Right lung (tissue), 5 donors: ENCODE measurements around the gene STPG2. TPM values are rescaled to one million over a fixed set of nuclear protein-coding genes. Genes with fewer than 3 reads are reported as not detected.
A peak's percentile ranks its signal among the peaks of the same experiment; 100 is the strongest.

Source experiments
- DNase-seq, 2 donors: peaks; one replicate each; pipeline ENCODE4 v3.0.0-alpha.2; 2013
- polyA plus RNA-seq, 5 donors: library from polyadenylated mRNA; unstranded; fragments of 120-200 nt; gene quantifications; one replicate each; pipeline versions ENCODE4 v1.2.1 to v1.2.3, GENCODE V29; 2013; ENCODE audit warnings: inconsistent platforms in 1 of 5, low replicate concordance in 1 of 5; ENCODE audit not compliant: insufficient read length in 5 of 5, insufficient read depth in 1 of 5

Gene STPG2
- polyA plus RNA-seq, 5 donors, result 0.14 to 0.39 (median 0.32) TPM

DNA sequence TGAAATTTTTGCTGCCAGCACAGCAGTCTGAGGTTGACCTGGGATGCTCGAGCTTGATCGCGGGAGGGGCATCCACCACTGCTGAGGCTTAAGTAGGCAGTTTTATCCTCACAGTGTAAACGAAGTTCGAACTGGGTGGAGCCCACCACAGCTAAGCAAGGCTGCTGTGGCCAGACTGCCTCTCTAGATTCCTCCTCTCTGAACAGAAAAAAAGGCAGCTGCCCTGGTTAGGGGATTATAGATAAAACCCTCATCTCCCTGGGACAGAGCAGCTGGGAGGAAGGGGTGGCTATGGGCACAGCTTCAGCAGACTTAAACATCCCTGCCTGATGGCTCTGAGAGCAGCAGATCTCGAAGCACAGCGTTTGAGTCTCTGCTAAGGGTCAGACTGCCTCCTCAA lies 314.6 kb downstream of the STPG2 start:
- DNase-seq, result no peak

DNA sequence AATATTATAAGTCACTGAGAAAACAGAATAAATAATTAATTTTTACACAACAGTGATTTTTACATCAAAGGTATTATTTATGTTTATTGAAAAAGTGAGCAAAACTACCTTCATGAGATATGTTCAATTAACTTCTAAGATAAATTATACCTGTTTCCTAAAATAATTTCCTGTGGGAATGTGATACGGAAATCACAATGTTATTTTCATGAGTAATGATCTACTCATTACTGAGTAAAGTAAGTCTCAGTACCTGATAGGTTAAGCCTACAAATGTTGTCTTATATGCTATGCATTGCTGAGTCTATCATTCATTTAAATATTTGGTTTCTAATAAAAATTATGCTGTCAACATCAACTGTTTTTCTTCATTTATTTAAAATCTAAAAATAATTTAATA lies 324.0 kb downstream of the STPG2 start:
- DNase-seq, result no peak

DNA sequence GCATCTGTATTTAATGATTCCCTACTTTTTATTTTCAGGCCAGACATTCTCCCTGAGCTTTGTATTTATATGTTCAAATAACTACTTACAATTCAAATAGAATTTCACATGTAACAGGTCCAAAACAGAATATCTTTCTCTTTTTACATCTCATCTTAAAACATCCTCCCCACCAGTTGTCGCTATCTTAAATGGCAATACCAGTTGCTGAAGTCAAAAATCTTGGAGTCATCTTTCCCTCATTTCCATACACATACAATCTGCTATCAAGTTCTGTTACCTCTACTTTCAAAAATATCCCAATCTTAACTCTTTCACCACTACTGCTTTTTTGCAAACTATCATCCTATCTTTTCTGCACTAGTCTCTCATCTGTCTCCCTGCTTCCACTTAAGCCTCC lies 330.5 kb downstream of the STPG2 start:
- DNase-seq, result no peak

DNA sequence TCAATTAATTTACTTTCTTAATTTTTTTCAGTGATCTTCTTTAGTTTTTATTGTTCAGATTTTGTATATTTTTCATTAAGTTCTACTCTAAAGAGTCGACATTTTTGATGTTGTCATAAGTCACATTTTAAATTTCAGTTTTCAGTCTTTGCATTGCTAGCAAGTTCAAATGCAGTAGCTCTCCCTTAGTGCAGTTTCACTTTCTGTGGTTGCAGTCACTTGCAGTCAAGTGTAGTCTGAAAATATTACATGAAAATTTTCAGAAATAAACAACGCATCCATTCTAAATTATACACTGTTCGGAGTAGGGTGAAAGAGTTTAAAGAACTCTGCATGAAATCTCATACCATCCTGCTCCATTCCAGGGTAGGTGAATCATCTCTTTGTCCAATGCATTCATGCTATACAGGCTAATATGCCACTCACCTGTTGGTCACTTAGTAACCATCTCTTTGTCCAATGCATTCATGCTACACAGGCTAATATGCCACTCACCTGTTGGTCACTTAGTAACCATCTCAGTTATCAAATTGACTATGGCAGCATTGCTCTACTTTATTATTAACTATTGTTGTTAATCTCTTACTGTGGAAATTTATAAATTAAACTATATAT lies 356.9 kb downstream of the STPG2 start:
- DNase-seq, result no peak

DNA sequence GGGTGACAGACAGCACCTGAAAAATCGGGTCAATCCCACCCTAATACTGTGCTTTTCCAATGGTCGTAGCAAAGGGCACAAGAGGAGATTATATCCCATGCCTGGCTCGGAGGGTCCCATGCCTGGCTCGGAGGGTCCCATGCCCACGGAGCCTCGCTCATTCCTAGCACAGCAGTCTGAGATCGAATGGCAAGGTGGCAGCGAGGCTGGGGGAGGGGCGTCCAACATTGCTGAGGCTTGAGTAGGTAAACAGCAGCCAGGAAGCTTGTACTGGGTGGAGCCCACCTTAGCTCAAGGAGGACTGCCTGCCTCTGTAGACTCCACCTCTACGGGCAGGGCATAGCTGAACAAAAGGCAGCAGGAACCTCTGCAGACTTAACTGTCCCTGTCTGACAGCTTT lies 365.1 kb downstream of the STPG2 start:
- DNase-seq, result no peak

DNA sequence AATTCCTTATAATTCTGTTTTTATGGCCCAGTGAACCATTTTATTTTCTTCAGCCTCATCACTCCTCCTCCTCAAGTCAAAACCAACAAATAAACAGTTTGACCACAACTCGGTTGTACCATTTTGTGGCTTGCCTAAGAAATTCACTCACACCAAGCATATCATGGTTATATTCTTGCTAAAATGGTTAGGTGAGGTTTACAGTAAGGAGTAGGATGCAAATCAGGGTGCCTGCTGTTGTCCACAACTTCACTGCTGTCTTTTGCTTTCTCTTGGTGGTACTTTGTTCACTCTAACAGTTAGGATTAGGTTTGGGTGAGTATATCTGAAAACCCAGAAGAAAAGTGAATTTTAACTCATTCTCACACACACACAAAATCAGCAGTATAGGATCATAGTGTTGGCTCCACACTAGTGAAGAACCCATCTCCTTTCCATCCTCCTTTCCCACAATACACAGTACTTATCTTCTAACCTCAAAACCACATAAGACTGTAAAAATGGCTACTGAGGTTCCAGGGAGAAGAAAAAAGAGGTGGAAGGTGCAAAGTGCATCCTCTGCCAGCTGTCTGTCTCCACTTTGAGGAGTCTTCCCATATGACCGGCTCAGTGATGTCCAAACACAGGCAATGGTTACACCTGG lies 368.8 kb downstream of the STPG2 start:
- DNase-seq, result no peak

DNA sequence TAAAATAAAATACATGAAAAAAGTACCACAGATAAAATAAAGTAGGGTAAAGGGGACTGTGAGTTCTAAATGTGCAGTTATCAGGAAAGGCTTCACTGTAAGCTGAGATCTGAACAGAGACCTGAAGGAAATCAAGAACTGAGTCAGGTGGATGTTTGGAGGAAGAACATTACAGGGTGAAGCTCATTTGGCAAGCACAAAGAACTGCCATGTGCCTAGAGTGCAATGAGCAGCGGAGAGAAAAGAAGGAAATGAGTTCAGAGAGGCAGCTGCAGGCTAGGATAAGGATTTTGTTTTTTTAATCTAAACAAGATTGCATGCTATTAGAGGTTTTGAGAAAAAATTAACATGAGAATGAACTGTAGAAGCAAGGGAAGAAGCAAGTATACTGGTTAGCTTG lies 373.1 kb downstream of the STPG2 start:
- DNase-seq, result no peak

DNA sequence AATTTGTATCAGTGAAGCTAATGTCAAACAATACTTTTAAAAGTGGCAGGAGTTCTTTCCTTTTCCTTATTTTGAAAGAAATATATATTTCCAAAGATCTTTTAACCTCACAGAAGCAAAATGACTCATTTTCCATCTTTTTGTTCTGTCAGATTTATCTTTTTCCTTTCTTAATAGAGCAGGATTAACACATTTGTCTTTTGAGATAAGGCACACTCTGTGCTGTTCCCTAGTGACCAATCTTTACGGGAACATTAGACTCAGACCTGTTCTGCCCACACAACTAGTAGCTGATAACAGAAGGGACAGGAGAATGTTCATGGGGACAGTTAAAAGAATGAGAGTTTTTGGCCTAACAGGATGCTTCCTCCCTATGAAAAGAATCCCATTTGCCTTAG lies 381.2 kb downstream of the STPG2 start:
- no peak for DNase-seq

DNA sequence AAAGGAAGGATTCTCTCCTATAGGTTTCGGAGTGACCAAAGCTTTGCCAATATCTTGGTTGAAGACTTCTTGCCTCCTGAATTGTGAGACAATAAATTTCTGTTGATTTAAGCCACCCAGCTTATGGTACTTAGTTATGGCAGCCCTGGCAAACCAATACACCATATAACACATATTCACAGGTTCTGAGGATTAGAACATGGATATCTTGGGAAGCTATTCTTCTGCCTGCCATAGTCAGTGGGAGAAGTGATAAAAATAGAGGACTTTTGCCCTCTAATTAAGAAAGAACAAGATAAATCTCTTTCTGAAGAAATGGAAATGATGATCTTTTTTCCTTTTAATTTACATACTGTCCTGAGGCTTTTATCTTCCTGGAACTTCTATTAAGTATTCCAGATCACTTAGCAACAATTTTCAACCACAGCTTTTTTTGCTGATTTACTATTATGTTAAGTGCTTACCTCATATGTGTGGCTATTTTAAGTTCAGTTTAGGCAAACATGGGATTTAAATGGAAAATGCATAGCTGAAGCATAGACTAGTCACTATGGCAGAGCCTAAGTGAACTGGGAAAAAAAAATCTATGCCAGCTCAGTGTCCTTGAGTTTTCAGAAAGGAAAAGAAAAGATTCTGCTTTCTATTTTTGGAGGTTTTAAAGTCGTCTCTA lies 381.7 kb downstream of the STPG2 start:
- no peak for DNase-seq

DNA sequence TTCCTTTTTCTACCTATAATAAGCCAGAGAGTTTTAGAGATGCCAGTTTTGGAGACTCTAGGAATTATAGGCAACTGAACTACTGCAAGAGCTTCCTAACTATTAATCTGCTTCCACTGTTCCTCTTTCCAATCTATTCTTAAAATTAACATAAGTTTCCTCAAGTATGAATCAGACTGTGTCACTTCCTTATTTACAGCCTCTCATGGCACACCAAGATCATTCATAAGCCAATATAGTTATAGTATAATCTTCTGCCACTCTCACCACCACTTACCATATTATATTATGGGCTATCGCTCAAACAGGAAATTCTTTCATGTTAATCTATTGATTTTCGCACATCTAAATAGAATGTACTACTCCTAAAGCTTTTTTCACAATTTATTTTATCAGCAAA lies 383.5 kb downstream of the STPG2 start:
- DNase-seq, result no peak

DNA sequence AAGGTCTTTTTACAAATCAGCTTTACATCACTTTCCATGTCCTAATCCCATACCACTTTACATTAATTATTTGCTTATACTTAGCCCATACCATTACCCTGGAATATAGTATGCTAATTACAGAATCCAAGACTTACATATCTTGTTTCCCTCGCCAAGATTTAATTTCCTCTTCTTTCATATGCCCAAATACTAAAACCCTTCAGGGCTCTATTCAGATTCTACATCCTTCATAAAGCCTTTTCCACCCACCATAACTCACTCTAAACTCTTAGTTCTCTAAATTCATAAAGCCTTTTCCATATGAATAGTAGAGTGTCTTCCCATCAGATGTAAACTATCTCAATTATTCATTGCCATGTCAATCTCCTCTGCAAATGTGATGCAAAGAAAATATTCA lies 390.7 kb downstream of the STPG2 start:
- no peak for DNase-seq

DNA sequence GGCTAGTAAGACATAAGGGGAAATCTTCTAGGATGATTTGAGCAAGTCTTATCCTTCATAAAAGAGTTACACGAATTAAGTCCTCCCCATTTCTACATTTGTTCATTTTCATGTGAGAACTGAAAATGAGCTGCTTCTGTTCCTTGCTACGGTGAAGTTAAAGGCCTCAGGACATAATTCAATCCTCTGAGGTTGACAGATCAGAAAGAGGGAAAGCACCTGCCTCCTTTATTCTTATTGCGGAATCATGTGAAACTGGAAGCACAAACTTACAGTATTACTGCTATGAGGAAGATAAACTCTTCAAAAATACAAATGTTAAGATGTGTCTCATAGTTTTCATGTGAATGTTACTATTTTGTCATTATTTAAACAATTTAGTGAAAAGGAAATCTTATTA lies 395.3 kb downstream of the STPG2 start:
- no peak for DNase-seq

DNA sequence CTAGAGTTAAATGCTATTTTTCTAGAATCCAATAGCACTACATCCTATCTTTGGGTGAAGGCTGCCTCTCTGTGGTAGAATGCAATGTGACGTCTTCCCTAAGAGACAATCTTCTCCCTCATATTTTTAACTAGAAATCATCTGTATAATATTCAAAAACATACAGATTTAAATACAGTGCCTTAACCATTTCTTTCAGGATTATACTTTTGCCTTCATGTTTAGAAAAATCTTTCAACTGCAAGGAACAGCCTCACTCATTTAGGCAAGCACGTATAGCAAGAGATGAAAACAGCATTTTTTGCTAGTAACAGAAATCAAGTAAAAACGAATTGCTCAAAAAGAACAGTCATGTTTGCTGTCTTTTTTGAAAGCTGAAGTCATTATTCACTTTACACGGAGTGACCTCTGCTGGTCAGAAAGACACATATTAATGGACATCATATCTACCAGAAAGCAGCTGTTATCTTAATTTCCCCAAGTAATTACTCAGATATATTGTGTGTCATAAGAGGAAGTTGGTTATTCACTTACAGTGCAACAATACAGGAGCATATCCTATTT lies 422.3 kb downstream of the STPG2 start:
- DNase-seq, result peak in 1 of 2 donors; percentile 6

DNA sequence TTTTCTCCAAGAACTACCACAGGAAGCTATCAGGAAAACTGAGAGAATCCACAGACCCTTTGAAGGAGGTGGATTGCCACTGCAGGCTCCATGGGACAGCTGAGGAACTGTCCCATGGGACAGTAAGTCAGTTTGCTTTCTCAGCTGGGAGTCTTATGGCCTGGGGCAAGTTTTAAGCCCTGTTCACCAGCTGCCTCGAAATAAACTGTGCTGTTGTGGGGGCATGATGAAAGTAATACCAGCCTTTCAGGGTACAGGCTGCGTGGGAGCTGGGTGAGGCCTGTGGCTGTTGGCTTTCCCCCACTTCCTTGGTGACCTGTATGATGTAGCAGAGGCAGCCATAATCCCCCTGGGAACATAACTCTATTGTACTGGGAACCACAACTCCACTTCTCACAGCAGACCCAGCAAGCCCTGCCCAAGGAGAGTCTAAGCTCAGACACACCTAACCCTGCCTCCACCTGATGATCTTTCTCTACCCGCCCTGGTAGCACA lies 452.1 kb downstream of the STPG2 start:
- DNase-seq, result no peak

DNA sequence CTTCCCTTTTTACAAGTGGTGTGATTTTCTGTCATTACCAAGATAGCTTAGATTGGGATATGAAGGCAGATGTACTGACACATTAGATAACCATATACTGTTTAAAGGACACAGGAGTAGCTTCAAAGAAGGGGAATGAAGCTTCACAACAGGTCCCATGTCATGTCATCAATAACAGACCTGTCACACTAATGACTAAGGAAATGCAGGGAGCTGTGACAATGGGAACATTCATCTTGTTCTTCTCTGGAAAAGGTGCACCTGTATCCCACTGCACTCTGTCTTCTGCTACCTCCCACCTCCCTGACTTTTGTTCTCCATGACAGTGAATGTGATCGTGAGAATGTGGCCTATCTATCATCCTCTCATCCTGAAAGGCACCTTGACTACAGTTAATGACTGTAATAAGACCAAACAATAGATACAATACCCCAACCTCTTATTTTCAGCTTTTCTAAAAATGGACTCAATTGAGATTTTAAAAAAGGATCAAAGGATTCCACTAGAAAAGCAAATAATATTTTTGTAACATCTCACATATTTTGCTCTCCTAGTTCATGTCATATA lies 472.5 kb downstream of the STPG2 start:
- no peak for DNase-seq

DNA sequence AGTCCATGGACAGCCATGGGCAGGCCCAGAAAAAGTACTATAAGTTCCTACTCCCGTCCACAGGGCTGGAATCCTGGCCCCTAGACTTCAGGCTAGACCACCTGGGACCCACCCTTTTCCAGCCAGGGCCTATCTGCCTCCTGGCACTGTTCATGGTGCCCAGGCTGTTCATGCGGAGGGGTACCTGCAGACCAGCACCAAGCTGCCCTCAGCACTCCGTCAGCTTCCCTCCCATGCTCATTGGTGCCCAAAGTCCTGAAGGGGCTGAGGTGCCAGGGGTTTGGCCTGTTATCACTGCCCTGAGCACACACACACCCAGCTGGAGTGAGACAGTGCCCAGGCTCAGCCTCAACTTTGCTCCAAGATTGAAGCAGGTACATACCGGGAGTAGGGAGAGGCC lies 477.7 kb downstream of the STPG2 start:
- DNase-seq, result no peak

DNA sequence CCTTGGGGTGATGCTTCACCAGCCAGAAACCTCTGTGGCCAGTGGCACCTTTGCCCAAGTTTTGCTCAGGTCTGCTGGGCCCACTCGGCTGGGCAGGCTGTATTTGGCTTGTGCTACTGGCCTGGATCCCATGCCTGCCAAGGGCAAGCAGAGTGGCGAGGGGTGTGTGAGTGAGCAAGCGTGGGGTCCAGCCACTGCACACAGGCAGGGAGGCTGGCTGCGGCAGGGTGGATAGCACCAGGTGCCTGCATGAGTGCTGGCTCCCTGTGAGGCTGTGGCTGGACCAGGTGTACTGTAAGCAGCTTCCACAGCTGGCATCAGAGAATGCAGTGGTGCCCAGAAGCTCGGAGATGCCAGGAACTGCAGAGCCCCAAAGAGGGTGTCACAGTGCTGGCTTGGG lies 478.5 kb downstream of the STPG2 start:
- no peak for DNase-seq

DNA sequence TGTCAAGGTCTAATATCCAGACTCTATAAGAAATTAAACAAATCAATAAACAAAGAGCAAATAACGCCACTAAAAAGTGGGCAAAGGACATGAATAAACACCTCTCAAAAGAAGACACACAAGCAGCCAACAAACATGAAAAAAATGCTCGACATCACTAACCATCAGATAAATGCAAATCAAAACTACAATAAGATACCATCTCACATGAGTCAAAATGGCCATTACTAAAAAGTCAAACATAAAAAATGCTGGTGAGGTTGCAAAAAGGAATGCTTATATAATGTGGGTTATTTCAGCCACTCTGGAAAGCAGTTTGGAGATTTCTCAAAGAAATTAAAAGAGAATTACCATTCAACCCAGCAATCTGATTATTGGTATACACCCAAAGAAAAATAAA lies 481.1 kb downstream of the STPG2 start:
- DNase-seq, result no peak

DNA sequence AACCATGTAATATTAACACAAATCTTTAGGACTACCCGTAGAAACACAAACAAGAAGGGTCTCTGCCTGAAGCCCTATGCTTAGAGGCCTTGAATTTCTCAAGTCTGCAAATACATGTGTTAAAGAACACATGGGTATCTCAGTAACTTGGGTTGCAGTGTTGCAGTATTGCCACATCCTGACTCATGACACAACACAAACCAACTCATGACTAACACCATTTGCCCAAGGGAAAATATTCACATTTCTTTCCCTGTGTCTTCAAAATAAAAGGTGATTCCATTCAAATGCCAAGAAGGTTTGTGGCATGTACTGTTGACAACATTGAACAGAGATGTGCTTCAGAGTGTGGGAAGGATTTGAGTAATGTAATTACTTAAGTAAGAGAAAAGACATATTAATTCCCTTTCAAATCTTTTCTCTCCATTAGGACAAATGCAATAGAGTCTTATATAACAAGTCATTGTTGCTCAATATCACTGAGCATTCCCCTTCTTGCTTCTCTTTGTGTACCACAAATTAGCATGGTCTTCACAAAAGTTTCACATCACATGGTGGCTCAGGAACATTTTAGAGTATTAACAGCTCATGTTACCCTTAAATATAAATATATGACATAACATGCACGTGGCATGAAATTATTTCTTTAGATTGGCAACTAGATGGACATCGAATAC lies 487.1 kb downstream of the STPG2 start:
- no peak for DNase-seq

DNA sequence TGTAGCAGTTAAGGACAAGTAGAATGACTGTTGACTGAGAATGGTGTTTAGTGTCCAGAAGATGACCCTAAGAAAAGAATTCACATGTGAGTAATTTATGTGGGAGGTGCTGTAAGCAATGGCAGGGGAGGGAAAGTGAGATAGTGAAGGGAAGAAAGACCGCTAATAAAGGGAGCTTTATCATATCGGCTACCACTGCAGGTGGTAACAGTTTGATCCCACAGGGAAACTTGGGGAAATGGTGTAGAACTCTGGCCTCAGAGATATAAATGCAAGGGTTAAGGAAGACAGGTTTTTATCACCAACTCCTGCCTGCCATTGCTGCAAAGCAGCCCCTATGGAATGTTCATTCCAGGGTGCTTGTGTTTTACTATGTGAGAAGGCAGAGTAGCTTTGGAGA lies 489.6 kb downstream of the STPG2 start:
- DNase-seq, result no peak

DNA sequence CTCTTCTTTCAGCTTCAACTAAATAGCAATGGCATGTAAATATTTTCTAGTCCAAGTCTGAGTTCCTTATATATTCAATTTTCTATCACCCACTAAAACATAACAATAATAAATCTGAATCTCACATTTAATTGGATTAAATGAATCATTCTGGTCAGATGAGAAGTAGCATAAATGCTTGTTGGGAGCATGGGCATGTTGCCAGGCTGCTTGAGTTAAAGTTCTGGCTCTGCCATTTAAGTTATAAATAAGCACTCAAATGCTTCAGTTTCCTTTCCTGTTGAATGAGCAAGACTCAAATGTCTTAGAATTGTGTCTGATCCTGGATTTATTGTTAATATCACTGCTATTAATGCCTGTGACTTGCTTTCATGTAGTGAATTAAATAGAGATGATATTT lies 496.3 kb downstream of the STPG2 start:
- peak; percentile 14 to 21 for DNase-seq
